Neutrophil (primary cell): ENCODE results near the gene CAMTA1.

Experiments used
- H3K27ac ChIP-seq: fragments of 200-600 bp; sonication (generic); 2 replicates; pipeline ENCODE4 v1.5.1; 2016; ENCODE audit warnings: mild to moderate bottlenecking, moderate library complexity
- H3K27me3 ChIP-seq: fragments of 200-600 bp; sonication (generic); 2 replicates; pipeline ENCODE4 v1.6.0; 2016; ENCODE audit warnings: mild to moderate bottlenecking
- H3K36me3 ChIP-seq: fragments of 200-600 bp; sonication (generic); 2 replicates; pipeline ENCODE4 v1.5.1; 2017
- H3K4me1 ChIP-seq, 2 experiments: fragments of 200-600 bp in 1 of 2; sonication (generic) in 1 of 2; 1 replicate in 1 of 2; 2 replicates in 1 of 2; pipeline versions ENCODE4 v1.5.1 to v1.6.1; 2013 to 2016; ENCODE audit warnings: low read depth in 1 of 2, low read length in 1 of 2, mild to moderate bottlenecking in 1 of 2, moderate library complexity in 1 of 2; ENCODE audit not compliant: control insufficient read depth in 1 of 2, insufficient read depth in 1 of 2
- H3K4me3 ChIP-seq, 2 experiments: fragments of 200-600 bp in 1 of 2; sonication (generic) in 1 of 2; 1 replicate in 1 of 2; 2 replicates in 1 of 2; pipeline ENCODE4 v1.5.1; 2013 to 2016; ENCODE audit warnings: low read depth in 1 of 2, low read length in 1 of 2, mild to moderate bottlenecking in 1 of 2, moderate library complexity in 1 of 2
- H3K9me3 ChIP-seq: fragments of 200-600 bp; sonication (generic); 2 replicates; pipeline ENCODE4 v1.5.1; 2016
- CTCF ChIP-seq: fragments of 200-600 bp; sonication (generic); IDR thresholded peaks from 2 replicates; pipeline ENCODE4 v1.5.1; 2016; ENCODE audit warnings: antibody characterized with exemption

CAMTA1 gene

GRCh38 chr1:7554385-7555235 is 769.4 kb downstream of the CAMTA1 start:
- TF ChIP-seq CTCF: no peak
- Histone ChIP-seq H3K27me3 (peaks cover 22% of the 10 kb centered on the region), H3K9me3 (no peaks in the 10 kb centered on the region), H3K4me1 (no peaks in the 10 kb centered on the region), H3K27ac (no peak overlapping the region), H3K36me3 (no peaks in the 10 kb centered on the region), H3K4me3 (no peak overlapping the region)

GRCh38 chr1:7555391-7556185 is 770.3 kb downstream of the CAMTA1 start:
- no peak for TF ChIP-seq CTCF
- Histone ChIP-seq H3K4me1 (no peaks in the 10 kb centered on the region), H3K9me3 (no peaks in the 10 kb centered on the region), H3K27ac (no peak overlapping the region), H3K4me3 (no peak overlapping the region), H3K27me3 (peaks cover 22% of the 10 kb centered on the region), H3K36me3 (no peaks in the 10 kb centered on the region)

- no peaks in the 10 kb centered on the region for H3K4me1 ChIP-seq
- H3K36me3 ChIP-seq: no peaks in the 10 kb centered on the region
- H3K4me3 ChIP-seq: no peak overlapping the region
- H3K9me3 ChIP-seq: no peaks in the 10 kb centered on the region
- peaks cover 22% of the 10 kb centered on the region for H3K27me3 ChIP-seq
- H3K27ac ChIP-seq: no peak overlapping the region
- TF ChIP-seq CTCF: no peak
These were observed 772.1 kb downstream of the CAMTA1 start for GRCh38 chr1:7557301-7557891.

- Histone ChIP-seq H3K4me3 (no peak overlapping the region), H3K27ac (no peak overlapping the region), H3K9me3 (no peaks in the 10 kb centered on the region), H3K36me3 (no peaks in the 10 kb centered on the region), H3K27me3 (peaks cover 22% of the 10 kb centered on the region), H3K4me1 (no peaks in the 10 kb centered on the region)
- TF ChIP-seq CTCF: no peak
These were observed 772.8 kb downstream of the CAMTA1 start for GRCh38 chr1:7558041-7558461.

- no peaks in the 10 kb centered on the region for H3K9me3 ChIP-seq
These were observed 773.2 kb downstream of the CAMTA1 start for GRCh38 chr1:7558481-7558880.

More at GRCh38 chr1:7558481-7558880, 773.2 kb downstream of the CAMTA1 start:
- TF ChIP-seq CTCF: no peak
- peaks cover 22% of the 10 kb centered on the region for H3K27me3 ChIP-seq
- no peak overlapping the region for H3K27ac ChIP-seq
- H3K4me3 ChIP-seq: no peak overlapping the region
- H3K36me3 ChIP-seq: no peaks in the 10 kb centered on the region
- H3K4me1 ChIP-seq: no peaks in the 10 kb centered on the region
